ES-I3 (cell line): ENCODE data around the gene TMEM191B.
"Not testable (repeated sequence)": the region's sequence is repeated elsewhere in the genome, so short reads cannot be mapped to it uniquely, and the experiment has no call there.

ENCODE experiments used
- H3K36me3 ChIP-seq: 2 replicates; pipeline ENCODE4 v1.6.1; 2013; ENCODE audit warnings: mild to moderate bottlenecking, low read length, control low read depth, moderate library complexity; ENCODE audit not compliant: insufficient read depth
- H3K4me1 ChIP-seq: 2 replicates; pipeline ENCODE4 v1.6.1; 2013; ENCODE audit warnings: mild to moderate bottlenecking, control low read depth, low read length; ENCODE audit not compliant: insufficient read depth
- H3K9ac ChIP-seq: 2 replicates; pipeline ENCODE4 v1.6.1; 2013; ENCODE audit warnings: low read depth, mild to moderate bottlenecking, low read length, moderate library complexity
- H3K9me3 ChIP-seq: 2 replicates; pipeline ENCODE4 v1.6.1; 2013; ENCODE audit warnings: mild to moderate bottlenecking, low read length, moderate library complexity; ENCODE audit not compliant: control insufficient read depth, insufficient read depth

TMEM191B gene

GRCh38 chr22:18527752-18528596 lies at the start of gene TMEM191B:
Gene TMEM191B (plus strand): TSS chr22:18527802. CDS start chr22:18527981, 179 bp downstream.
- not testable (repeated sequence) for H3K9ac ChIP-seq, H3K9me3 ChIP-seq, H3K36me3 ChIP-seq, H3K4me1 ChIP-seq

DNA sequence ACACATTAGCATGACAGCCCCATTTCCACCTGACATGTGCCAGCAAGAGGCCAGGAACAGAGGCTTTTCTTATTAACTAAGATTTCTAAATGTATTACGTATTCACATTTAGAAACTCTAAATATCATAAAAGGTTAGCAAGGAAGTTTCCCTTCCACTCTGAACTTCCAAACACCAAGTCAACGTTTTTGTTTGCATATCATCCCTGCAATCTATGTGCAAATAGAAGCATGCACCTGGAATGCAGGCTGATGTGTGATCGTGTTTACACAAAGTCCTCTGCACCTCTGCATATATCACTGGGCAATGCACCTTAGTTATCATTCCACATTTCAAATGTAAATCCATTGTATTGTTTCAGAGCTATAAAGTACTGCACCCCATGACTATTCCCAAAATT lies 31.4 kb upstream of the TMEM191B start:
- not testable (repeated sequence) for H3K9me3 ChIP-seq, H3K36me3 ChIP-seq, H3K9ac ChIP-seq, H3K4me1 ChIP-seq

- not testable (repeated sequence) for H3K36me3 ChIP-seq, H3K9ac ChIP-seq, H3K9me3 ChIP-seq, H3K4me1 ChIP-seq
These were observed 16.3 kb upstream of the TMEM191B start for GRCh38 chr22:18511327-18511726.

DNA sequence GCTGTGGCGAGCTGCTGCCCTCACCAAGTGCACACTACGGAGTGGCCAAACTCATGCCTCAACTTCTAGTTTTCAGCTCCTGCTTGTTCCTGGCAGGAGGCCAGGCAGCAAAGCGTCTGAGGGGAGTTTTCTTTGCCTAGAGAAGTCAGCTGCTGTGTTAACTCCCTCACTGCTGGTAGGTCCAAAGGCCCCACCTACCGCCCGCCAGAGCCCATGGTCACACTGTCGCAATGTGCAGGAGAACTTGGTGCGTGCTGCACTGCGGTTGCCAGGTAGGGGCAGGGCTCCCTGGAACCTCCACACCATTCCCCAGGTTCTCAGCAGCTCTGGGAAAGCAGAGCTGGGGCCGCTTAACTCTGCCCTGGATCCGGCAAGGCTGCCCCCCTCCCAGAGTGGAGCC lies 15.2 kb upstream of the TMEM191B start:
- H3K9me3 ChIP-seq, H3K4me1 ChIP-seq, H3K36me3 ChIP-seq, H3K9ac ChIP-seq: not testable (repeated sequence)

DNA sequence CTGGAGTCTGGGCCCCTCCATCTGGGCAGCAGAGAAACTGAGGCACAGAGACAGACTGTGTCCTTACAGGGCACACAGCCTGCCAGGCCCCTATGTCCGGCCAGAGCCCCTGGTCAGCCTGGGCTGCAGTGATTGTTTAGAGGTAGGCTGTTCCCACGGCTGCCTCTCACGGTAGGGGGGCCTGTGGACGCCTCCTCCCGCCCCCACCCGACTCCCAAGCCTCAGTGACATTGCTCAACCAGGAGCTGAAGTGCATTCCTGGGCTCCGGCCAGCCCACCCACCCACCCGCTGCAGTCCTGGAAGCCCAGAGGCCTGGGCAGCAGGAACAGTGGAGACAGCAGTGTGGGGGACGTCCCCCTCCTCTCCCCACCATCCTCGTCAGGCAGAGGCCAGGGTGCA lies 14.1 kb upstream of the TMEM191B start:
- H3K9me3 ChIP-seq, H3K4me1 ChIP-seq, H3K36me3 ChIP-seq, H3K9ac ChIP-seq: not testable (repeated sequence)

DNA sequence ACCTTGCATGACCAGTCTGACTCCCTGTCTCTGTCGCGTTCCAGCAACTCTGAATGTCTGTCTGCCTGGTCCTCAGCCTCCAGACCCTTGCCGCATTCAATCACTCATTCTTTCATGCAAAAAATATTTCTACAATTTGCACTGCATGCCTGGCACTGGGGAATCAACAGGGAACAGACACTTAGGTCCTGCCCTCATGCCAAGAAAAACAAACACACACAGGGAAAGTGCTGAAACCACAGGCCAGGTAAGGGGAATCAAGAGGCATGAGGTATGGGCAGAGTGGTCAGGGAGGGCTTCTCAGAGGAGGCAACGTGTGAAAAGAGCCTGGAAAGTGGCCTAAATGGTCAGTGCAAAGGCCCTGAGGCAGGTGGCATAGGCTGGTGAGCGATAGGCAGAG lies 9.5 kb upstream of the TMEM191B start, which contains the start of gene GGTLC3:
Gene GGTLC3, minus strand, starts transcription at position 101 of the 400 bp plus-strand sequence. CDS start 264 bp downstream, outside the sequence.
- H3K9ac ChIP-seq, H3K4me1 ChIP-seq, H3K36me3 ChIP-seq, H3K9me3 ChIP-seq: not testable (repeated sequence)

DNA sequence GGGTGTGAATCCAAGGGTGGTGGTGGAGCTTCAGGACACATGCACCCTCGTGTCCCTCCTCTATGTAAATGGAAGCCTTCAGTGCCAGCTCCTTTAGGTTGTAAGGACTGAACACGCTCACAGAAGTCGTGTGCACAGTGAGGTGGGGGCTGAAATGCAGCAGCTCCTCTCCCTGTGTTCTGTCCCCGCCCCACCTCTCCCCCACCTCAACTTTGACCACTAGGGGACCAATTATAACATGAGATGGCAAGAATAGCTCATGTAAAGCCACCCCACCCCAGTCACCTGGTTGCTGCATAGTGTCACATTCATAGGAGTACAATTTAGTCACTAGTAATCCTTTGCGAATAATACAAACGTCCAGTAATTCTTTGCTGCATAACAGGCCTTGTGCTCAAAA lies 4.8 kb upstream of the TMEM191B start:
- H3K9ac ChIP-seq, H3K4me1 ChIP-seq, H3K36me3 ChIP-seq, H3K9me3 ChIP-seq: not testable (repeated sequence)

DNA sequence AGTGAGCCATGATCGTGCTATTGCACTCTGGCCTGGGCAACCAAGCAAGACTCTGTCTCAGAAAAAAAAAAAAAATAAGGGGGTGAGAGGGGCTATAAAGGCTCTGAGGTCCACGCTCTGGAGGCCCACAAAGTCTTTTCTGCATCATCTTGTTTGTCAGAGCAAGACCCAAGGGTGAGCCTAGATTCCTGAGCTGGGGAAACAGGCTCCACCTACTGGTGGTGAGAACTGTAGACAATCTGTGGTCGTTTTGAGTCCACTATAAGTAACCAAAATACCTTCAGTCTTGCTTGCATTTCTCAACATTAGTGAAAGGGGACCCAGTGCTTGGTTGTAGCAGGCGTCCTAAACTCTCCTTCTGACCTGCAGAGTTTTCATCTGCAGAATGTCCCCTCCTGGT lies 4.3 kb upstream of the TMEM191B start:
- H3K9ac ChIP-seq, H3K9me3 ChIP-seq, H3K4me1 ChIP-seq, H3K36me3 ChIP-seq: not testable (repeated sequence)

DNA sequence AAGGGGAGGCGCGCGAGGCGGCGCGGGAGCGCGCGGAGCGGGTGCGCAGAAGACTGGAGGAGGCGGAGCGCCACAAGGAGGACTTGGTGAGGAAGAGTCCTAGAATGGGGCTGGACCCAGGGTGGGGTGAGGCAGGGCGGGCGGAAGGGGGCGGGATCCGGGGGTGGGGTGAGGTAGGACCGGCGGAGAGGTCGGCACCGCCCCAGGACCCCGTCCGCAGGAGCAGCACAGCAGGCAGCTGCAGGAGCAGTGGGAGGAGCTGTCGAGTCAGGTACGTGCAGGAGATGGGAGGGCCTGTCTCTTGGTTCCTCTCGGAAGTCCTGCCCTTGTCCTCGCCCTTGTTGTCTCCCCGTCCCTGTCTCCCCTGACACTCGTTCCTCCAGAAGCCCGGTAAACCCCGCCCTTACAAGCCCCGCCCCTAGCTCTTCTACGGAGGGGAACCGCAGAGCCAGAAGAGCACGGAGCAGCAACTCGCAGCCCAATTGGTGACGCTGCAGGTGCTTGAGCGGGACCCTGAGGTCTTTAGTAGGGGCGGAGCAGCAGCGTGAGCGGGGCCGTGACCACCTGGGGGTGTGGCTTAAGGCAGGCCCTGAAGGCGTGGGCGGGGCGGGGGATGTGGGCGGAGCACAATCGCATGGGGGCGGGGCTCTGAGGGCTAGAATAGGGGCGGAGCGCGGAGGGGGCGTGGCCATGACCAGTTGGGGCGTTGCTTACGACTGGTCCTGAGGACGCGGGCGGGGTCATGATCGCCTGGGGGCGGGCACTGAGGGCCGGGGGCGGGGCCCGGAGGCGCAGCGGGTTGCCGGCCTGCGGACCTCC lies 1.2 kb downstream of the TMEM191B start:
- not testable (repeated sequence) for H3K9me3 ChIP-seq, H3K4me1 ChIP-seq, H3K36me3 ChIP-seq, H3K9ac ChIP-seq

DNA sequence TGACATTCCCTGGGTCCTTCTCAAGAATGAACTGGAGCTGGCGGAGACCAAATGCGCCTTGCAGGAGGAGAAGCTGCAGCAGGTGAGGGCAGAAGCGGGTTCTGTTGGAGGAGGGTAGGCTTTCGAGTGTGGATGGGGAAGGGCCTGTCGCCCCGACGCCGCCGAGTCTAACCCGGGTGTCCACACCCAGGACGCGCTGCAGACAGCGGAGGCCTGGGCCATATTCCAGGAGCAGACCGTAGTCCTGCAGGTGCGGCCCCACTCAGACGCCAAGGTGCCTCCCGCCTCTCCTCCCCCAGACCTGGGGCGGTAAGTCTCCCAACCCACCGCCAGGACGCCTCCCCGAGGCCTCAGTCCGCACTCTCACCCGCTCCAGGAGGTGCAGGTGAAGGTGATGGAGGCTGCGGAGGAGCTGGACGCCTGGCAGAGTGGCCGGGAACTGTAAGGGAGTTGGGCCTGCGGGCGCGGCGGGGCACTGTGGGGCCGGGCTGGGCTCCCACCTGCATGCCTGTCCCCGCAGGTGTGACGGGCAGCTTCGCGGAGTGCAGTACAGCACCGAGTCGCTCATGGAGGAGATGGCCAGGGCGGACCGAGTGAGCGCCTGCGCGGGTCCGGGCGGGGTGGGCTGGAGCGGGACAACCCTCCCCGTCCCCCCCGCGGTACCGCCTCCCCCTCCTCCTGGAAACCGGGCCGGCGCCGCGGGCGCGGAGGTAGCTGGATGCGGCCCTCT lies 2.0 kb downstream of the TMEM191B start:
- H3K4me1 ChIP-seq, H3K9me3 ChIP-seq, H3K36me3 ChIP-seq, H3K9ac ChIP-seq: not testable (repeated sequence)

DNA sequence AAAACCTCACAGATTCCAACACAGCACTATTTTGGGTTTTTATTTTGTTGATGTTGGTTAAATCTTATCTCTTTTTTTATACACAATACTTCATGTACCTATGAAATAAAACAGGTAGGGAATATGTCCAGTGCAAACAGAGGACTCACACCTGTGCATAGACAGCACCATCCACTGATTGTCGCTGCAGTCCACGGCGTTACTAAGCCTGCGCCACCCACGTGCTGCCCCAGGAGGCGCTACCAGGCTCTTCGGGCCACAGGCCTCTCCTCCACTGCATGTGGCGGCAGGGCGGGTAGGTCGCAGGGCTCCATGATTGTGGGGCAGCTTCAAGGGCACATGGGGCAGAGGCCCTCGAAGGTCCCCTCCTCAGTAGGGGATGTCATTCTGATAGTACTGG lies 6.0 kb downstream of the TMEM191B start:
- H3K9ac ChIP-seq, H3K4me1 ChIP-seq, H3K36me3 ChIP-seq, H3K9me3 ChIP-seq: not testable (repeated sequence)

- not testable (repeated sequence) for H3K9me3 ChIP-seq, H3K36me3 ChIP-seq, H3K9ac ChIP-seq, H3K4me1 ChIP-seq
These were observed 6.7 kb downstream of the TMEM191B start for GRCh38 chr22:18534315-18534714.

DNA sequence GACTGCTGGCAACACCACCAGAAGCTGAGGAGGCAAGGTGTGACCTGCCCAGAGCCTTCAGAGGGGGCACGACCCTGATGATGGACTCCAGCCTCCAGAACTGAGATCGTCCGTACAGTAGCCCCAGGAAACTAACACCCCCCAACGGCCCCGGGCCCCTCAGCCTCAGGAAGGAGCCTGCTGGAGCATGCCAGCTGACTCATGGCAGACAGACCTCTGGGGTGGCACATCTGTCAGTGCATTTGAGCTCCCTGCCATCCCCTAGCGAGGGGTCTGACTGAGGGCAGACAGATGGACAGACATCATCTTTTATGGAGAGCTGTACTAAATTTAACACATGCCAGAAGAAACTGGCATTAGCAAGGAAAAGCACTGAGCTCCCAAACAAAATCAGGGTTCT lies 12.4 kb downstream of the TMEM191B start:
- not testable (repeated sequence) for H3K9ac ChIP-seq, H3K9me3 ChIP-seq, H3K4me1 ChIP-seq, H3K36me3 ChIP-seq

- not testable (repeated sequence) for H3K9ac ChIP-seq, H3K9me3 ChIP-seq, H3K4me1 ChIP-seq, H3K36me3 ChIP-seq
These were observed 15.8 kb downstream of the TMEM191B start for GRCh38 chr22:18543400-18543799.

- not testable (repeated sequence) for H3K9ac ChIP-seq, H3K4me1 ChIP-seq, H3K36me3 ChIP-seq, H3K9me3 ChIP-seq
These were observed 17.0 kb downstream of the TMEM191B start for GRCh38 chr22:18544615-18545014.
